Fibroblast of lung (primary cell): ENCODE measurements around the gene INPP5K. TPM values are rescaled to one million over a fixed set of nuclear protein-coding genes. Genes with fewer than 3 reads are reported as not detected.

Experiments used
- DNase-seq, 2 donors: peaks; one replicate each; pipeline versions ENCODE4 v3.0.0 to v3.0.0-alpha.2; 2010; ENCODE audit warnings: low read depth in 2 of 2
- H2AFZ ChIP-seq: 2 replicates; pipeline ENCODE4 v1.5.1; 2012; ENCODE audit warnings: low read length, control low read depth, inconsistent platforms
- H3K27ac ChIP-seq: 2 replicates; pipeline ENCODE4 v1.5.1; 2011; ENCODE audit warnings: low read length, control low read depth; ENCODE audit not compliant: insufficient read depth
- H3K27me3 ChIP-seq: 2 replicates; pipeline ENCODE4 v1.5.1; 2011; ENCODE audit warnings: mild to moderate bottlenecking, low read length; ENCODE audit not compliant: control insufficient read depth, insufficient read depth
- H3K36me3 ChIP-seq: 2 replicates; pipeline ENCODE4 v1.5.1; 2011; ENCODE audit warnings: low read length; ENCODE audit not compliant: control insufficient read depth, insufficient read depth
- H3K4me1 ChIP-seq: 2 replicates; pipeline ENCODE4 v1.5.1; 2011; ENCODE audit warnings: low read length; ENCODE audit not compliant: control insufficient read depth, insufficient read depth; ENCODE audit errors: extremely low read depth
- H3K4me2 ChIP-seq: 2 replicates; pipeline ENCODE4 v1.5.1; 2011; ENCODE audit warnings: low read length, control low read depth; ENCODE audit not compliant: insufficient read depth; ENCODE audit errors: extremely low read depth
- H3K4me3 ChIP-seq, 4 experiments: fragments of 200-600 bp in 1 of 4; sonication (generic) in 1 of 4; replicated peaks in 1 of 4; 2 replicates each; pipeline ENCODE4 v1.5.1; 2011 to 2016; ENCODE audit warnings: low read length in 4 of 4, low read depth in 3 of 4, mild to moderate bottlenecking in 3 of 4, control low read depth in 2 of 4, inconsistent platforms in 1 of 4, mixed read lengths in 1 of 4; ENCODE audit not compliant: insufficient read depth in 1 of 4; ENCODE audit errors: control extremely low read depth in 1 of 4
- H3K79me2 ChIP-seq: 2 replicates; pipeline ENCODE4 v1.5.1; 2012; ENCODE audit warnings: mild to moderate bottlenecking, low read length, inconsistent platforms; ENCODE audit not compliant: control insufficient read depth, insufficient read depth
- H3K9ac ChIP-seq: 2 replicates; pipeline ENCODE4 v1.5.1; 2011; ENCODE audit warnings: mild to moderate bottlenecking, low read length, control low read depth; ENCODE audit not compliant: insufficient read depth
- H3K9me3 ChIP-seq: 2 replicates; pipeline ENCODE4 v1.5.1; 2012; ENCODE audit warnings: low read depth, low read length; ENCODE audit not compliant: control insufficient read depth, insufficient read depth
- H4K20me1 ChIP-seq: 2 replicates; pipeline ENCODE4 v1.5.1; 2011; ENCODE audit warnings: low read length; ENCODE audit not compliant: control insufficient read depth, insufficient read depth; ENCODE audit errors: extremely low read depth
- EZH2 ChIP-seq: IDR thresholded peaks from 2 replicates; pipeline ENCODE4 v1.5.1; 2012; ENCODE audit warnings: low read length, control low read depth, mild to moderate bottlenecking; ENCODE audit errors: missing control alignments
- polyA plus RNA-seq, 2 donors: library from polyadenylated mRNA; depleted of rRNA in 1 of 2; stranded (reverse) in 1 of 2; unstranded in 1 of 2; fragments of >200 nt; gene quantifications; 2 replicates each; pipeline ENCODE4 v1.2.1, GENCODE V29; 2011 to 2012; ENCODE audit warnings: missing spikeins in 1 of 2
- total RNA-seq: library from RNA; depleted of rRNA; stranded (reverse); fragments of >200 nt; gene quantifications from 2 replicates; pipeline ENCODE4 v1.2.1, GENCODE V29; 2014
- TF ChIP-seq, protein P1 (sequence below), 2 donors: IDR thresholded peaks in 1 of 2; conservative IDR thresholded peaks in 1 of 2; 1 replicate in 1 of 2; 2 replicates in 1 of 2; pipeline ENCODE4 v1.5.1; 2011 to 2012; ENCODE audit warnings: low read length in 2 of 2, control low read depth in 1 of 2, inconsistent platforms in 1 of 2, low read depth in 1 of 2, mild to moderate bottlenecking in 1 of 2

INPP5K gene
- total and polyA plus RNA-seq, 2 donors (not counting 1 experiment from before 2014, with no cell fraction given): 21.0 to 34.5 TPM

GRCh38 chr17:1562176-1562643, 45.8 kb upstream of the INPP5K start:
- Histone ChIP-seq H3K79me2 (peaks cover 40% of the 10 kb centered on the region), H3K27ac (peak overlapping the region; percentile 72), H4K20me1 (no peaks in the 10 kb centered on the region), H3K9ac (peak overlapping the region; percentile 84), H3K36me3 (no peaks in the 10 kb centered on the region), H3K27me3 (no peaks in the 10 kb centered on the region), H3K4me2 (peak overlapping the region; percentile 94), H2AFZ (no peak overlapping the region), H3K4me1 (no peaks in the 10 kb centered on the region), H3K9me3 (no peaks in the 10 kb centered on the region), H3K4me3 (peak overlapping the region; percentile 63 to 80 (median 76))
- peak in 1 of 2 donors; percentile 40 for DNase-seq
- TF ChIP-seq, protein P1, sequence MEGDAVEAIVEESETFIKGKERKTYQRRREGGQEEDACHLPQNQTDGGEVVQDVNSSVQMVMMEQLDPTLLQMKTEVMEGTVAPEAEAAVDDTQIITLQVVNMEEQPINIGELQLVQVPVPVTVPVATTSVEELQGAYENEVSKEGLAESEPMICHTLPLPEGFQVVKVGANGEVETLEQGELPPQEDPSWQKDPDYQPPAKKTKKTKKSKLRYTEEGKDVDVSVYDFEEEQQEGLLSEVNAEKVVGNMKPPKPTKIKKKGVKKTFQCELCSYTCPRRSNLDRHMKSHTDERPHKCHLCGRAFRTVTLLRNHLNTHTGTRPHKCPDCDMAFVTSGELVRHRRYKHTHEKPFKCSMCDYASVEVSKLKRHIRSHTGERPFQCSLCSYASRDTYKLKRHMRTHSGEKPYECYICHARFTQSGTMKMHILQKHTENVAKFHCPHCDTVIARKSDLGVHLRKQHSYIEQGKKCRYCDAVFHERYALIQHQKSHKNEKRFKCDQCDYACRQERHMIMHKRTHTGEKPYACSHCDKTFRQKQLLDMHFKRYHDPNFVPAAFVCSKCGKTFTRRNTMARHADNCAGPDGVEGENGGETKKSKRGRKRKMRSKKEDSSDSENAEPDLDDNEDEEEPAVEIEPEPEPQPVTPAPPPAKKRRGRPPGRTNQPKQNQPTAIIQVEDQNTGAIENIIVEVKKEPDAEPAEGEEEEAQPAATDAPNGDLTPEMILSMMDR (conservative IDR thresholded peaks at IDR 0.05 in 1 of 2, IDR thresholded peaks at IDR 0.05 in 1 of 2; ENCODE audit: low read depth in 1 of 2, low read length in 2 of 2): no peak
- no peak for TF ChIP-seq EZH2

DNA sequence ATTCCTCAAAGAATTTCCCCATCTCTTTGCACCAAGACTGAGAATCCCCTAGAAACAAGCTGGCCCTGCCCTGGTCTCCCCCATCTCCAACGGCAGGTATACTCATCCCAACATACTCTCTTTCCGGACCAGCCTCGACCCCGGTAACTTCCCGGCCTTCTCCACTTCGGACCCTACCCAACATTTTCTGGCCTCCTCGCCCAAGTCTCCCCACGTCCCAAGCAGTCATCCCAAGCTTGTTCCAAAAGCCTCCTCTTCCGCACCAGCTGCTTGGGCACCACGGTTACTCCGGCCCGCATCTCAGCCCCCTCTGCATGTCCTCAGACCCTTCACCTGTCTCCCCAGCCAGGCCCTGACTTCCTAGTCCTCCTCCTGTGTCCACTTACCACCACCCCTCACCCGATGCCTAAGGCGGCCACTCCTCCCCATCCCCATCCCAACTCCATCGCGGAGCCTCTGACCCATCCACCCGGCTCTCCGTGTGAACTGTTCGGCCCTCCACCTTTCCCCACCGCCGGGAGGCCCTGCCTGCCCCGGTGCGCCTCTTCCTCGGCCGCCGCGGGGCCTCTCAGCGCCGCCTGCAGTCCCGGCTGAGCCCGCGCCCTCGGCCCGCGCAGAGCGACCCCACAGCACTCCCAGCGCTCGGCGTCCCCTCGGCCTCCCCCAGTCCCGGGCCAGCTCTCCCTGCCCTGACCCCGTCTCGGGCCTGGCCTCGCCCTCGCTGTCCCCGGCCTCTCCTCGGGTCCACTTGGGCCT, 45.2 kb upstream of the INPP5K start:
- H3K27me3 ChIP-seq: no peaks in the 10 kb centered on the region
- H3K4me2 ChIP-seq: peak overlapping the region; percentile 94
- H4K20me1 ChIP-seq: no peaks in the 10 kb centered on the region
- peaks cover 1% of the 10 kb centered on the region for H3K36me3 ChIP-seq
- H3K79me2 ChIP-seq: peaks cover 40% of the 10 kb centered on the region
- no peak for TF ChIP-seq EZH2
- TF ChIP-seq, protein P1 (conservative IDR thresholded peaks at IDR 0.05 in 1 of 2, IDR thresholded peaks at IDR 0.05 in 1 of 2; ENCODE audit: low read depth in 1 of 2, low read length in 2 of 2): peak; percentile 9 to 24
- DNase-seq: peak; percentile 10 to 20
- H3K4me3 ChIP-seq: peak overlapping the region; percentile 63 to 80 (median 76)
- H3K9me3 ChIP-seq: no peaks in the 10 kb centered on the region
- peak overlapping the region; percentile 72 for H3K27ac ChIP-seq
- H2AFZ ChIP-seq: no peak overlapping the region
- H3K9ac ChIP-seq: peak overlapping the region; percentile 84
- no peaks in the 10 kb centered on the region for H3K4me1 ChIP-seq

GRCh38 chr17:1560858-1561355, 44.5 kb upstream of the INPP5K start:
- no peak overlapping the region for H3K9ac ChIP-seq
- H3K9me3 ChIP-seq: no peaks in the 10 kb centered on the region
- peaks cover 43% of the 10 kb centered on the region for H3K79me2 ChIP-seq
- no peaks in the 10 kb centered on the region for H4K20me1 ChIP-seq
- no peak for DNase-seq
- H3K4me3 ChIP-seq: peak overlapping the region; percentile 63 to 80 (median 76)
- no peak for TF ChIP-seq EZH2
- TF ChIP-seq, protein P1 (conservative IDR thresholded peaks at IDR 0.05 in 1 of 2, IDR thresholded peaks at IDR 0.05 in 1 of 2; ENCODE audit: low read depth in 1 of 2, low read length in 2 of 2): no peak
- H3K27me3 ChIP-seq: no peaks in the 10 kb centered on the region
- H3K36me3 ChIP-seq: peaks cover 3% of the 10 kb centered on the region
- H3K27ac ChIP-seq: no peak overlapping the region
- peak overlapping the region; percentile 94 for H3K4me2 ChIP-seq
- no peaks in the 10 kb centered on the region for H3K4me1 ChIP-seq
- no peak overlapping the region for H2AFZ ChIP-seq
